Chondrocyte (in vitro differentiated cells): Measurements from ENCODE around the gene RIMBP2. TPM values are rescaled to one million over a fixed set of nuclear protein-coding genes. Genes with fewer than 3 reads are reported as not detected.

Experiments
- DNase-seq: peaks from one replicate; pipeline ENCODE4 v3.0.0; 2021; ENCODE audit warnings: mixed read lengths, low spot score
- H3K27ac Mint-ChIP-seq: one replicate; pipeline ENCODE4 v1.8.0; 2021; ENCODE audit warnings: mild to moderate bottlenecking, moderate library complexity, mixed read lengths; ENCODE audit not compliant: unreplicated experiment
- H3K27me3 Mint-ChIP-seq: 2 replicates; pipeline ENCODE4 v1.8.0; 2021; ENCODE audit warnings: low read depth, mixed read lengths
- H3K36me3 Mint-ChIP-seq: 2 replicates; pipeline ENCODE4 v1.8.0; 2021; ENCODE audit warnings: low read depth, mixed read lengths
- H3K4me1 Mint-ChIP-seq: 2 replicates; pipeline ENCODE4 v1.8.0; 2021; ENCODE audit warnings: low read depth, mild to moderate bottlenecking, mixed read lengths
- H3K4me3 Mint-ChIP-seq: one replicate; pipeline ENCODE4 v1.8.0; 2021; ENCODE audit warnings: mild to moderate bottlenecking, moderate library complexity, mixed read lengths; ENCODE audit not compliant: unreplicated experiment
- H3K9me3 Mint-ChIP-seq: 2 replicates; pipeline ENCODE4 v1.8.0; 2021; ENCODE audit warnings: low read depth, mixed read lengths
- total RNA-seq: library from RNA; stranded (reverse); gene quantifications from 3 replicates; pipeline ENCODE4 v1.2.1, GENCODE V29; 2021
- TF ChIP-seq, protein P1 (sequence below): fragments of 200-600 bp; sonication (generic); IDR thresholded peaks from 2 replicates; pipeline ENCODE4 v1.5.0; 2021; ENCODE audit warnings: antibody characterized with exemption, mild to moderate bottlenecking, moderate library complexity

Gene RIMBP2
- total RNA-seq, 1 donor from 2014 or later = 0.30 TPM

DNA sequence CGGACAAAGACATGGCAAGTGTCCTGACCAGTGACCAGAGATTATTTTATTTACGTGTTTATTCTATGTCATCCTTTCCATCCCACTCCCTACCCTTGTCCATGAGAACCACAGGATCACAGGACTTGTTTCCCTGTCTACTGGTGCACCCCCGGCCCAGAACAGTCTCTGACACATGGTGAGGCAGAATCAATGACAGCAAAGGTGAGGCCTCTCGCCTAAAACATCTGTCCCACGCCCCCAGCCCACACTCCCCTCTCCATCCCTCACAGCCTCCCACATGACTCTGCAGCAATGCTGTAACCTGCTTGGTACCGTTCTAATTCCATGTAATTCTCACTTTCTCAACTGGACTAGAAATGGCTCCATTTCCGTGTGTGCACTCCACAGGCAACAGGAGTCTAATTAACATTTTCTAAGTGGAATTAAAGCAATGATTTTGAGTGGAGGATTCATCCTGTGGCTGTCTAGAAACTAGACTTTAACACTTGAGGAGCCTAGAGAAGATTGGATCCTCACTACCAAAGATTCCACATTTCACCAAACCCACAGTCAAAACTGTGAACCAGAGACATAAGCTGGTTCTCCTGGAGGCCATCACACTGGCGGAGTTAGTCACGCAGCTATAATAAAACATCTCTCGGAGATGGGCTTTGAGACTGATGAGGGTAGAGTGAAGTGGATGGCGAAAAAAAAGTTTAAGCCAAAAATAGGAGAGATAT, 228.3 kb downstream of the RIMBP2 start:
- no peak overlapping the region for H3K27ac Mint-ChIP-seq
- H3K27me3 Mint-ChIP-seq = peaks cover 2% of the 10 kb centered on the region

GRCh38 chr12:130486891-130487416, 229.1 kb downstream of the RIMBP2 start:
- Mint-ChIP-seq H3K9me3 (no peaks in the 10 kb centered on the region), H3K27me3 (no peaks in the 10 kb centered on the region), H3K27ac (no peak overlapping the region), H3K4me1 (no peaks in the 10 kb centered on the region), H3K36me3 (no peaks in the 10 kb centered on the region), H3K4me3 (no peak overlapping the region)
- TF ChIP-seq, protein P1, sequence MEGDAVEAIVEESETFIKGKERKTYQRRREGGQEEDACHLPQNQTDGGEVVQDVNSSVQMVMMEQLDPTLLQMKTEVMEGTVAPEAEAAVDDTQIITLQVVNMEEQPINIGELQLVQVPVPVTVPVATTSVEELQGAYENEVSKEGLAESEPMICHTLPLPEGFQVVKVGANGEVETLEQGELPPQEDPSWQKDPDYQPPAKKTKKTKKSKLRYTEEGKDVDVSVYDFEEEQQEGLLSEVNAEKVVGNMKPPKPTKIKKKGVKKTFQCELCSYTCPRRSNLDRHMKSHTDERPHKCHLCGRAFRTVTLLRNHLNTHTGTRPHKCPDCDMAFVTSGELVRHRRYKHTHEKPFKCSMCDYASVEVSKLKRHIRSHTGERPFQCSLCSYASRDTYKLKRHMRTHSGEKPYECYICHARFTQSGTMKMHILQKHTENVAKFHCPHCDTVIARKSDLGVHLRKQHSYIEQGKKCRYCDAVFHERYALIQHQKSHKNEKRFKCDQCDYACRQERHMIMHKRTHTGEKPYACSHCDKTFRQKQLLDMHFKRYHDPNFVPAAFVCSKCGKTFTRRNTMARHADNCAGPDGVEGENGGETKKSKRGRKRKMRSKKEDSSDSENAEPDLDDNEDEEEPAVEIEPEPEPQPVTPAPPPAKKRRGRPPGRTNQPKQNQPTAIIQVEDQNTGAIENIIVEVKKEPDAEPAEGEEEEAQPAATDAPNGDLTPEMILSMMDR = no peak
- DNase-seq = peak; percentile 63

More for the DNA sequence above, 228.3 kb downstream of the RIMBP2 start:
- H3K4me3 Mint-ChIP-seq = no peak overlapping the region
- TF ChIP-seq, protein P1 = no peak
- H3K4me1 Mint-ChIP-seq = no peaks in the 10 kb centered on the region
- no peaks in the 10 kb centered on the region for H3K36me3 Mint-ChIP-seq
- DNase-seq = no peak
- no peaks in the 10 kb centered on the region for H3K9me3 Mint-ChIP-seq

DNA sequence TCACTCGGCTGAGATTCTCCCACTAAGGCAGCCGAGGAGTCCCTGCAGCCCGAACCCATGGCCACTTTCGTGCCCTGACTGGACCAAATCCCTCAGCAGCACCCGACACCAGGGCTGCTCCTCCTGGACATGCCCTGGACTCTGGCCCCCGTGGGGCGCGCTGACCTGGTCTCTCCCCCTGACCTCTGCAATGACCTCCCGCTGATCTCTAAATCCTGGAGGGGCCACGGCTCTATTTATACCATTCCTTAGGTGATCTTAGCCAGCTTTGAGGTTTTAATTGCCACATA, 230.0 kb downstream of the RIMBP2 start:
- no peak overlapping the region for H3K27ac Mint-ChIP-seq
- no peaks in the 10 kb centered on the region for H3K27me3 Mint-ChIP-seq
- H3K4me3 Mint-ChIP-seq = no peak overlapping the region
- TF ChIP-seq, protein P1 = no peak
- DNase-seq = no peak
- no peaks in the 10 kb centered on the region for H3K4me1 Mint-ChIP-seq
- H3K9me3 Mint-ChIP-seq = no peaks in the 10 kb centered on the region
- H3K36me3 Mint-ChIP-seq = no peaks in the 10 kb centered on the region

- Mint-ChIP-seq H3K27ac (no peak overlapping the region), H3K36me3 (no peaks in the 10 kb centered on the region), H3K4me3 (no peak overlapping the region), H3K27me3 (no peaks in the 10 kb centered on the region), H3K9me3 (no peaks in the 10 kb centered on the region), H3K4me1 (no peaks in the 10 kb centered on the region)
- DNase-seq = no peak
- TF ChIP-seq, protein P1 = no peak
Observed at GRCh38 chr12:130485291-130486145, 230.6 kb downstream of the RIMBP2 start.

DNA sequence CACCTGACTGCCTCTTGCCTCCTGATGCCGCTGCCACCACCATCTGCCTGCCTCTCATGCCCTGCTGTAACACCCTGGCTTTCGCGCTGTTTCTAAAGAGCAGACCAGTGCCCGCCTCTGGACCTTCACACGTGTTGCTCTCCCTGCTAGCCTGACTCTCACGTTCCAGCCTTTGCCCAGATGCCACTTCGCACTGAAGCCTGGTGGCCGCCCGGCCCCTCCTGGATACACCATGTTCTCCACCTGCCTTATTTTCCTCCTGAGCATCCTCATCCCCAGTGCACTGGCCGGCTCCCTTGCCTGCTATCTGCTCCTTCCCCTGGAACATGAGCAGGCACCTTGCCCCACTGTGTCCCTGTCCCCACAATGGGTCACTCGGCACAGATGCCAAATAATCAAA, 231.9 kb downstream of the RIMBP2 start:
- Mint-ChIP-seq H3K36me3 (no peaks in the 10 kb centered on the region), H3K27me3 (no peaks in the 10 kb centered on the region), H3K4me1 (no peaks in the 10 kb centered on the region), H3K4me3 (no peak overlapping the region), H3K27ac (no peak overlapping the region), H3K9me3 (no peaks in the 10 kb centered on the region)
- DNase-seq = no peak
- TF ChIP-seq, protein P1 = no peak
